ENCODE data around the gene CSPG4.
"Not testable (repeated sequence)": the region's sequence is repeated elsewhere in the genome, so short reads cannot be mapped to it uniquely, and the experiment has no call there.

Gene CSPG4

GRCh38 chr15:75751891-75752290 is 39.2 kb upstream of the CSPG4 start:
- no peaks in the 10 kb centered on the region for H3K4me1 ChIP-seq (ENCODE audit: control insufficient read depth in 1 of 2, insufficient read depth in 2 of 2, low read length in 2 of 2)
- H3K4me3 ChIP-seq (ENCODE audit: low read depth in 1 of 2, low read length in 2 of 2), result no peak overlapping the region
- H3K9me3 ChIP-seq (ENCODE audit: control insufficient read depth in 1 of 2, low read length in 2 of 2), result no peaks in the 10 kb centered on the region
- no peak overlapping the region for H3K27ac ChIP-seq (ENCODE audit: low read length)
- H3K27me3 ChIP-seq (ENCODE audit: low read depth, low read length), result no peaks in the 10 kb centered on the region
- H3K36me3 ChIP-seq (ENCODE audit: control insufficient read depth in 1 of 2, insufficient read depth in 2 of 2, low read length in 2 of 2), result no peaks in the 10 kb centered on the region

- Histone ChIP-seq H3K27me3 (ENCODE audit: low read depth, low read length) (no peaks in the 10 kb centered on the region), H3K27ac (ENCODE audit: low read length) (no peak overlapping the region), H3K9me3 (ENCODE audit: control insufficient read depth in 1 of 2, low read length in 2 of 2) (no peaks in the 10 kb centered on the region), H3K4me3 (ENCODE audit: low read depth in 1 of 2, low read length in 2 of 2) (no peak overlapping the region), H3K4me1 (ENCODE audit: control insufficient read depth in 1 of 2, insufficient read depth in 2 of 2, low read length in 2 of 2) (no peaks in the 10 kb centered on the region), H3K36me3 (ENCODE audit: control insufficient read depth in 1 of 2, insufficient read depth in 2 of 2, low read length in 2 of 2) (no peaks in the 10 kb centered on the region)
Measured at GRCh38 chr15:75751116-75751875, 38.6 kb upstream of the CSPG4 start.

DNA sequence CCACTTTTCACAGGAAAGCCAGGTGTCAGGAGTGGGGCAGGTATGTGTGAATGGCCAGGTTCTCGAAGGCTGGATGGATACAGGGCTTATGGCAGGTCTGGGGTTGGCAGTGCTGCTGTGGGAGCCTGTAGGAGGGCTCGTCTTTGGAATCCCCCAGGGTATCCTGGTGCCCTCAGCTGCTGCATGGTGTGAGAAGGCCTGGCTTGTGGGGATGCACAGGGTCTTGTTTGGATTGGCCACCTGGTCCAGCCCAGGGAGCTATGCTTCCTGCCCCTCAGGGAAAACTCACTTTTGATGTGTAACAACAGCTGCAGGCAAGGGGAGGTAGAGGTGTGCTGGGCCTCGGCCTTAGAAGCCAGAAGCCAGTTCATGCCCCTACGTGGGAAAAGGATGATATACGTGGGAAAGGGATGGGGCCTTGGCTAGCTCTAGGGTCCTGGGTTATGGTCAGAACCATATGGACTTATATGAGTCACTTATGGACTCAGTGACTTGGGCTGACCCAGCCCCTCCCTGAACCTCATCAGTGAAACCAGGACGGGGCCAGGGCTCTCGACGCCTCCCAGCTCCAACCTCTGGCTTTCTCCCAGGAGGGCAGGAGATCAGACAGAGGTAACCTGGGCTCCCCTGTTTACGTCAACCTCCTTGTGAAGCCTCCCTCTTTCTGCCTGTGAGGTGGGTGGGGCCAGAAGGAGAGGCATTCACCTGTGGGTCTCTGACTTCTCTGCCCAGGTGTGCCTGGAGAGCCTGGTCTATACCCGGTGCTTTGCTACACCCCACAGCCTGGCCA is 37.8 kb upstream of the CSPG4 start:
- H3K36me3 ChIP-seq (ENCODE audit: control insufficient read depth in 1 of 2, insufficient read depth in 2 of 2, low read length in 2 of 2), result no peaks in the 10 kb centered on the region
- H3K27me3 ChIP-seq (ENCODE audit: low read depth, low read length), result no peaks in the 10 kb centered on the region
- no peak overlapping the region for H3K27ac ChIP-seq (ENCODE audit: low read length)
- no peak overlapping the region for H3K4me3 ChIP-seq (ENCODE audit: low read depth in 1 of 2, low read length in 2 of 2)
- H3K4me1 ChIP-seq (ENCODE audit: control insufficient read depth in 1 of 2, insufficient read depth in 2 of 2, low read length in 2 of 2), result no peaks in the 10 kb centered on the region
- H3K9me3 ChIP-seq (ENCODE audit: control insufficient read depth in 1 of 2, low read length in 2 of 2), result no peaks in the 10 kb centered on the region

GRCh38 chr15:75749820-75750219 is 37.2 kb upstream of the CSPG4 start:
- Histone ChIP-seq H3K27ac (ENCODE audit: low read length) (no peak overlapping the region), H3K4me3 (ENCODE audit: low read depth in 1 of 2, low read length in 2 of 2) (no peak overlapping the region), H3K27me3 (ENCODE audit: low read depth, low read length) (no peaks in the 10 kb centered on the region), H3K4me1 (ENCODE audit: control insufficient read depth in 1 of 2, insufficient read depth in 2 of 2, low read length in 2 of 2) (no peaks in the 10 kb centered on the region), H3K9me3 (ENCODE audit: control insufficient read depth in 1 of 2, low read length in 2 of 2) (no peaks in the 10 kb centered on the region), H3K36me3 (ENCODE audit: control insufficient read depth in 1 of 2, insufficient read depth in 2 of 2, low read length in 2 of 2) (no peaks in the 10 kb centered on the region)

- not testable (repeated sequence) for H3K4me3 ChIP-seq (ENCODE audit: low read depth in 1 of 2, low read length in 2 of 2); H3K27ac ChIP-seq (ENCODE audit: low read length); H3K36me3 ChIP-seq (ENCODE audit: control insufficient read depth in 1 of 2, insufficient read depth in 2 of 2, low read length in 2 of 2); H3K4me1 ChIP-seq (ENCODE audit: control insufficient read depth in 1 of 2, insufficient read depth in 2 of 2, low read length in 2 of 2); H3K27me3 ChIP-seq (ENCODE audit: low read depth, low read length); H3K9me3 ChIP-seq (ENCODE audit: control insufficient read depth in 1 of 2, low read length in 2 of 2)
Measured at GRCh38 chr15:75748882-75749281, 36.2 kb upstream of the CSPG4 start.

DNA sequence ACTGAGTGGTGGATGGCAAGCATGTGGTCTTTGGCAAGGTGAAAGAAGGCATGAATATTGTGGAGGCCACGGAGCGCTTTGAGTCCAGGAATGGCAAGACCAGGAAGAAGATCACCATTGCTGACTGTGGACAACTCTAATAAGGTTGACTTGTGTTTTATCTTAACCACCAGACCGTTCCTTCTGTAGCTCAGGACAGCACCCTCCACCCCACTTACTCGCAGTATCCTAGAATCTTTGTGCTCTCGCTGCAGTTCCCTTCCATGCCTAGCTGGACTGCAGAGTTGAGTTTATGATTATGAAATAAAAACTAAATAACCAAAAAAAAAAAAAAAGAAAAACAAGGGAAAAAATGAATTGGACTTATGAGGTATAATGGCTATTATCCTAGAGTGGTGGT is 34.5 kb upstream of the CSPG4 start:
- not testable (repeated sequence) for H3K27ac ChIP-seq (ENCODE audit: low read length); H3K4me1 ChIP-seq (ENCODE audit: control insufficient read depth in 1 of 2, insufficient read depth in 2 of 2, low read length in 2 of 2); H3K36me3 ChIP-seq (ENCODE audit: control insufficient read depth in 1 of 2, insufficient read depth in 2 of 2, low read length in 2 of 2); H3K27me3 ChIP-seq (ENCODE audit: low read depth, low read length); H3K4me3 ChIP-seq (ENCODE audit: low read depth in 1 of 2, low read length in 2 of 2); H3K9me3 ChIP-seq (ENCODE audit: control insufficient read depth in 1 of 2, low read length in 2 of 2)

DNA sequence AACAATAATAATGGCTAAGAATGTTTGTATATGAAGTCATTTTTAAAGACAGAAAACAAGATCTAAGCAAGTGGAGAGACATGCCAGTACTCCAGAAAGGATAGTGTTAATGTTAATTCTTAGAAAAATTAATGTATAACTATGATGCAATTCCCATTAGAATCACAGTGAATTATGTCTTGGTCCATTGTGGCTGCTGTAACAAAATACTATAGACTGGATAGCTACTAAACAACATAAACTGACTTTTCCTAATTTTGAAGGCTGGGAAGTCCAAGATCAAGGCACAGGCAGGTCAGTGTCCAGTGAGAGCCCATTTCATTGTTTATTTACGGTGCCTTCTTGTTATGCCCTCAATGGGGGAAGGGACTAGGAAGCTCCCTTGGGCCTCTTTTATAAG is 32.7 kb upstream of the CSPG4 start:
- H3K9me3 ChIP-seq (ENCODE audit: control insufficient read depth in 1 of 2, low read length in 2 of 2), result no peaks in the 10 kb centered on the region
- no peaks in the 10 kb centered on the region for H3K27me3 ChIP-seq (ENCODE audit: low read depth, low read length)
- H3K4me3 ChIP-seq (ENCODE audit: low read depth in 1 of 2, low read length in 2 of 2), result no peak overlapping the region
- no peaks in the 10 kb centered on the region for H3K4me1 ChIP-seq (ENCODE audit: control insufficient read depth in 1 of 2, insufficient read depth in 2 of 2, low read length in 2 of 2)
- no peaks in the 10 kb centered on the region for H3K36me3 ChIP-seq (ENCODE audit: control insufficient read depth in 1 of 2, insufficient read depth in 2 of 2, low read length in 2 of 2)
- no peak overlapping the region for H3K27ac ChIP-seq (ENCODE audit: low read length)

DNA sequence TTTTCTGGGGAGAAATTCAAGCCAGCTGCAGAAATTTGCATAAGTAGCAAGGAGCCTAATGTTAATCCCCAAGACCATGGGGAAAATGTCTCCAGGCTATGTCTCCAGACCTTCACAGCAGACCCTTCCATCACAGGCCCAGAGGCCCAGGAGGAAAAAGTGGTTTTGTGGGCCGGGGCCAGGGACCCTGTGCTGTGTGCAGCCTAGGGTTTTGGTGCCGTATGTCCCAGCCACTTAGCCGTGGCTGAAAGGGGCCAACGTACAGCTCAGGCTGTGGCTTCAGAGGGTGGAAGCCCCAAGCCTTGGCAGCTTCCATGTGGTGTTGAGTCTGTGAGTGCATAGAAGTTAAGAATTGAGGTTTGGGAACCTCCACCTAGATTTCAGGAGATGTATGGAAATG is 29.7 kb upstream of the CSPG4 start:
- not testable (repeated sequence) for H3K9me3 ChIP-seq (ENCODE audit: control insufficient read depth in 1 of 2, low read length in 2 of 2); H3K27me3 ChIP-seq (ENCODE audit: low read depth, low read length); H3K27ac ChIP-seq (ENCODE audit: low read length); H3K36me3 ChIP-seq (ENCODE audit: control insufficient read depth in 1 of 2, insufficient read depth in 2 of 2, low read length in 2 of 2); H3K4me1 ChIP-seq (ENCODE audit: control insufficient read depth in 1 of 2, insufficient read depth in 2 of 2, low read length in 2 of 2); H3K4me3 ChIP-seq (ENCODE audit: low read depth in 1 of 2, low read length in 2 of 2)

DNA sequence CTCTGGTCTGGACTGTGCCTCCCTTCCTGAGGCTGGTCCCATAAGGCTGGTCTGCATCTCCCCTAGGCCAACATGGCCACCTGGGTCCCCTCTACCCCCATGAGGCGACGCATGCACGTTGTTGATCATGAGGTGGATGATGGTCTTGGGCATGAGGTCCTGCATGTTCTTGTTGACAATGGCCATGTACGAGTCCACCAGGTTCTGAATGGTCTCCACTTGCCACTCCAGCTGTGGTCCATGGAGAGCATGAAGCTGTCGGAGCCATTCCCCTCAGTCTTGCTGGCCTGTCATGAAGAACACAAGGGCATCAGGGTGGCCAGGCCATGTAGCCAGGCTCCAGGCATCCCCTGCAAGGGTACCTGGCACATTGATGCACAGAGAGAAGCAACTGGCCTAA is 27.1 kb upstream of the CSPG4 start:
- H3K36me3 ChIP-seq (ENCODE audit: control insufficient read depth in 1 of 2, insufficient read depth in 2 of 2, low read length in 2 of 2), result no peaks in the 10 kb centered on the region
- H3K4me1 ChIP-seq (ENCODE audit: control insufficient read depth in 1 of 2, insufficient read depth in 2 of 2, low read length in 2 of 2), result peaks cover 0 to 7% of the 10 kb centered on the region in 2 donors
- no peak overlapping the region for H3K27ac ChIP-seq (ENCODE audit: low read length)
- H3K27me3 ChIP-seq (ENCODE audit: low read depth, low read length), result no peaks in the 10 kb centered on the region
- H3K4me3 ChIP-seq (ENCODE audit: low read depth in 1 of 2, low read length in 2 of 2), result no peak overlapping the region
- no peaks in the 10 kb centered on the region for H3K9me3 ChIP-seq (ENCODE audit: control insufficient read depth in 1 of 2, low read length in 2 of 2)

DNA sequence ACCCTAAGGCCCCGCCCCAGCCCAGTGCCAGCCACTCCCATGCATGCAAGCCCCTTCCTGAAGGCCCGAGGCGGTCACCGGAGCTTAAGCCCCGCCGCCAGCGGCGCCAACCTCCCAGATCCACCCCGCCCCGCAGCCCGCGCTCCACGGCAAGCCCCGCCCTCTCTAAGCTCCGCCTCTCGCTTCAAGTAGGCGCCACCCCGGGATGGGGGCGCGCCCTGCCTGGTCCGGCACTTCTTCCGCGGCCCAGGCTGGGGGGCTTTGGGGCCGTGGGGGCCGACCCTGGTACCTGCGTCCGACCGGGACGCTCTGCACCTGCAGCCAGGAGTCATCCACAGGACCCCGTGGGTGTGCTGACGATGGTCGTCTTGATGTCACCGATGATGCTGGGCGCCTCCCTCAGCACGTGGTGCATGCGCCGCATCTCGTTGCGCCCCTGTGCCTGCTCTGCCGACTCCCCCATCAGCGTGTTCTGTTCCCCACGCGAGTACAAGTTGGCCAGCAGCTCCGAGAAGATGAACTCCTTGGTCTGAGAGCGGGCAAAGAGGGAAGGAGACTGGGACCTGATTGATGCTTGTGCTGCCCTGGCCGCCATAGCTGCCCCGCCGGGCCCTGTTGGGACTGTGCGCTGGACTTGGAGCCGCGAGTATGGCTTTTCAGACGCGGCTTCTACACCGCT is 26.1 kb upstream of the CSPG4 start:
- Histone ChIP-seq H3K4me3 (ENCODE audit: low read depth in 1 of 2, low read length in 2 of 2) (peak overlapping the region; percentile 62 to 90), H3K9me3 (ENCODE audit: control insufficient read depth in 1 of 2, low read length in 2 of 2) (no peaks in the 10 kb centered on the region), H3K27ac (ENCODE audit: low read length) (no peak overlapping the region), H3K36me3 (ENCODE audit: control insufficient read depth in 1 of 2, insufficient read depth in 2 of 2, low read length in 2 of 2) (no peaks in the 10 kb centered on the region), H3K27me3 (ENCODE audit: low read depth, low read length) (no peaks in the 10 kb centered on the region), H3K4me1 (ENCODE audit: control insufficient read depth in 1 of 2, insufficient read depth in 2 of 2, low read length in 2 of 2) (peaks cover 0 to 11% of the 10 kb centered on the region in 2 donors)

- no peaks in the 10 kb centered on the region for H3K9me3 ChIP-seq (ENCODE audit: control insufficient read depth in 1 of 2, low read length in 2 of 2)
- H3K4me3 ChIP-seq (ENCODE audit: low read depth in 1 of 2, low read length in 2 of 2), result peak overlapping the region; percentile 61 to 90
- H3K36me3 ChIP-seq (ENCODE audit: control insufficient read depth in 1 of 2, insufficient read depth in 2 of 2, low read length in 2 of 2), result no peaks in the 10 kb centered on the region
- H3K27ac ChIP-seq (ENCODE audit: low read length), result no peak overlapping the region
- peaks cover 0 to 11% of the 10 kb centered on the region in 2 donors for H3K4me1 ChIP-seq (ENCODE audit: control insufficient read depth in 1 of 2, insufficient read depth in 2 of 2, low read length in 2 of 2)
- H3K27me3 ChIP-seq (ENCODE audit: low read depth, low read length), result no peaks in the 10 kb centered on the region
Measured at GRCh38 chr15:75738014-75738646, 25.5 kb upstream of the CSPG4 start.
